Erythroblast (primary cell): ENCODE measurements around the gene NPAS2.

ENCODE experiments used
- GATA1 ChIP-seq: IDR thresholded peaks from 2 replicates; pipeline ENCODE4 v1.6.1; 2011; ENCODE audit warnings: low read depth, mild to moderate bottlenecking, control low read depth, low read length, moderate library complexity
- POLR2A ChIP-seq: IDR thresholded peaks from 2 replicates; pipeline ENCODE4 v1.6.1; 2011; ENCODE audit warnings: mild to moderate bottlenecking, low read length

DNA sequence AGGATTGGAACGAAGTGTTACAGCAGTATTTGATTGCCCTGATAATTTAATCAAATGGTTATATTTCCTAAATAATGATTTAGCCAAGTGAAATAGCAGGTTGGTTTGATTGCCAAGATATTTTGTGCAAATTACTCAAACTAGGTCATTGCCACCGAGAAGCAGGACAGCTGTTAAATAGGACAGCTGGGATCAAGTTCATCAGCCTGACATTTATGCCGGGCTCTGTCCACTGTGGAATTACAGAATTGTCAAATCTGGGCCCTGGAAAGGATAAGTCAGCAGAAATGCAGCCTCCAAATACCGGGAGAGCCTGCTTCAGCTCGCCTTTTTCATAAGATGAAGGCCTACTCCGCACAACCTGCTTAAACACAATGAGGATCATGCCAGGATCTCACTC is 108.3 kb downstream of the NPAS2 start:
- TF ChIP-seq POLR2A (no peak), GATA1 (no peak)
